ENCODE measurements around the gene FRMD4B.
"Not testable (repeated sequence)": the region's sequence is repeated elsewhere in the genome, so short reads cannot be mapped to it uniquely, and the experiment has no call there.

FRMD4B gene

DNA sequence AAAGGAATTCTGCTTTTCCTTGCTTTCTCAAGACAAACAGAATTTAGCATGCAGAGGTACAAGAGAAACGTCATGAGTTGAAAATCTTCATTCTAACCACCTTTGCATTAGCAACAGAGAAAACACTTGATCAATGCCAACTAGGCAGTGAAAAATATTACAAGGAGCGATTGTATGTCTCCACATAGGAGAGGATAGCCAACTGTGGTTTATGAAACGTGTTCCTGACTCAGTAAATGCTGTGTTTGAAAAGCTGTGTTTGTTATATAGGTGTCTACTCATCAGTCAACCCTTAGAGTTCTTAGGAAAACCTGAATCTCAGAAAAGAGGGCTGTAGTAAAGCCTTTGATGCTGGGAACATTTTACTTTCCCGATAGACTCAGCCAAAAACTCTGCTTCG lies 102.4 kb downstream of the FRMD4B start:
- no peak for DNase-seq (ENCODE audit: low read depth)

DNA sequence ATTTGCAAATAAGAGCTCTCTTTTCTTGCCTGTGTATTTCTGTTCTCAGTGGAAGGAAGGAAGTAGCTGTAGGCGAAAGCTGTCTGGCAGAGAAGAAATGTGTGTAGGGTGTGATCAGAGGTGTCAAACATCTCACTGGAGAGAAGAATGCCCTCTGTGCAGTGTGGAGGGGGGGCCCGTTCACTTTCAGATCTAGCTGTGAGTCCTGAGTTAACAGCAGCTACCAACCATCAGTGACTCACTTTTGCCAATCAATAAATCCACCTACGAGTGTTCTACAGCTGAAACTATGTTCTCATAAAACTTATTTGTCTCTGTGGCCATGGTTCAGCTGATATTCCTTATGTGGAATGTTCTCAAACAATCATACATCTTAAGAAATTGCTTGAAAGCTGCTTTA lies 103.7 kb downstream of the FRMD4B start:
- no peak for DNase-seq (ENCODE audit: low read depth)

DNA sequence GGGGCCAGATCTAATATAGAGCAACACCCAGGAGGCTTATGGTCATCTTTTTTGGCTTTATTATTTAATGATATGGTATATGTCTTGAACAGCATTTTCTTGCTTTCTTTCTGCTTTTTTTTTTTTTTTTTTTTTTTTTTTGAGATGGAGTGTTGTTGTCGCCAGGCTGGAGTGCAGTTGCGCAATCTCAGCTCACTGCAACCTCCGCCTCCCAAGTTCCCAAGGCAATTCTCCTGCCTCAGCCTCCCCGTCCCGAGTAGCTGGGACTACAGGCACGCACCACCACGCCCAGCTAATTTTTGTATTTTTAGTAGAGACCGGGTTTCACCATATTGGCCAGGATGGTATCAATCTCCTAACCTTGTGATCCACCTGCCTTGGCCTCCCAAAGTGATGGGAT lies 108.5 kb downstream of the FRMD4B start:
- DNase-seq (ENCODE audit: low read depth): not testable (repeated sequence)

DNA sequence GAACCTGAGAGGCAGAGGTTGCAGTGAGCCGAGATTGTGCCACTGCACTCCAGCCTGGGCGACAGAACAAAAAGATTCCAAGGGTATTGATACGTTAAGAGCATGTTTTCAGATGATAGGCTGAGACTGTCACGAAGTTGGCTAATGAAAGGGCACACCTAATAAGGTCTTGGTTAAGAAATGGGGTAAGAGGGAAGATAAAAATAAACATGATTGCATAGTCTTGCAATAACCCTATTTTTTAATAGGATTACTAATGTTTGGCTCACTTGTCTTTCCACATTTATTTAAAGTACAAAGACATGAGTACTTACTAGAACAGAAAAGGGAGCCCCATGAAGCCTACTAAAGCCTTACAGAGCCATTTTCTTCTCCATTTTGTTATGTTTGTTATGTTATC lies 109.0 kb downstream of the FRMD4B start:
- peak; percentile 33 for DNase-seq (ENCODE audit: low read depth)

DNA sequence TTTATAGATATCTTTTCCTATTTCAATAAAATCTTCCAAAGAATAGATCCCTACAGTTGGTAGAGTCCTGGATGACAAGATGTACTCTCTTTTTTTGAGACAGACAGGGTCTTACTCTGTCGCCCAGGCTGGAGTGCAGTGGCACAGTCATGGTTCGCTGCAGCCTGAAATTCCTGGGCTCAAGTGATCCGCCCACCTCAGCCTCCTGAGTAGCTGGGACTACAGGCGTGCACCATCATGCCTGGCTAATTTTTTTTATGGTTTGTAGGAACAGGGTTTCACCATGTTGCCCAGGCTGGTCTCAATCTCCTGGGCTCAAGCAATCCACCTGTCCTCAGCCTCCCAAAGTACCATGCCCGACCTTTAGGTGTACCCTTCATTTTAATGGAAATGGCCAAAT lies 109.7 kb downstream of the FRMD4B start:
- not testable (repeated sequence) for DNase-seq (ENCODE audit: low read depth)

DNA sequence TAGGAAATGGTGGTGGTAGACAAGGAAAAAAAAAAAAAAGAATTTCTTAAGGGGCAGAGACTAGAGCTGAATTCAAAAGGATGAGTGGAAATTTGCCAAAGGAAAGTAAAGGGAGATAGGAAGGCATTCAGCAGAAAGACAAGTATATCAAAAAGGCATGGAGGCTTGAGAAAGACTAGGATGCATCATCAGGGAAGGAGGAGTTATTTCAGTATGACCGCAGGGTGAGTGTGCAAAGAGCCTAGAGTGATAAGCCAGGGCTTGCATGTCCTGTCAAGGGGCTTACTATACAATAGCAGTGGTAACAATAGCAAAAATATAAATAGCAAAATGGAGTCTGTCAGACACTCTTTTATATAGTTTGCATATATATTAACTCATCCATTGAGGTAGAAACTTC lies 112.0 kb downstream of the FRMD4B start:
- DNase-seq (ENCODE audit: low read depth): no peak

DNA sequence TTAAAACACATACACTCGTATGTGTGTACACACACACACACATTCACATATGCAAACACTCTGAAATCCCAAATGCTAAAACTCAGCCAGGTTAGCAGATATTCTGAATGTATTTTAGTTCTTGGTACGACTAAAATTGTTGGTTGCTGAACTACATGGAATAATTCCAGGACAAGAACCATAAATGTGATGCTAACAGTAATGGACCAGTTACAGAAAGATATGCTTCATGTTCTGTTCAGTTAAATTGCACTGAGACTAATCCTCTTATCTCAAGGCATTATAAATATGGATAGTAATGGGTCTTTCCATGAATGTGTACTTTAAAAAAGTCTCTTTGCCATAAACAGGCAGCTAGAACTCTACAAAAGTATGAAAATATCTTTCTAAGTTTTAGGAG lies 113.3 kb downstream of the FRMD4B start:
- DNase-seq (ENCODE audit: low read depth): no peak

DNA sequence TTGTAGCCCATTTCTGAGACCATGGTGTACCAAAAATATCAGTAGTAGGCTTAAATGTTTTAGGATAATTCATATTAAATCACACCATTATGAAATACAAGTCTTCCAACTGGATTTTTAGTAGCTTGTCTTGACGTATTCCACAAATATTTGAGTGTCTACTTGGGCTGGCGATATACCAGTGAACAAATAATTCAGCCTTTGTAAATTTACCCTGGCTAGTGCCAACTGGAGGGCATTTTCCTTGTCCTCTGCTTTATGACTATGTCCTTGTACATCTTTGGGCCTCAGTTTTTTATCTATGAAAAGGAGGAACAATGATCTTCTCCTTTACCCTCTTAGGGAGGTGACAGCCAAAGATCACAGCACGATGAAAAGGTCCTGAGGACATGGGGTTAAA lies 114.8 kb downstream of the FRMD4B start:
- DNase-seq (ENCODE audit: low read depth): no peak

DNA sequence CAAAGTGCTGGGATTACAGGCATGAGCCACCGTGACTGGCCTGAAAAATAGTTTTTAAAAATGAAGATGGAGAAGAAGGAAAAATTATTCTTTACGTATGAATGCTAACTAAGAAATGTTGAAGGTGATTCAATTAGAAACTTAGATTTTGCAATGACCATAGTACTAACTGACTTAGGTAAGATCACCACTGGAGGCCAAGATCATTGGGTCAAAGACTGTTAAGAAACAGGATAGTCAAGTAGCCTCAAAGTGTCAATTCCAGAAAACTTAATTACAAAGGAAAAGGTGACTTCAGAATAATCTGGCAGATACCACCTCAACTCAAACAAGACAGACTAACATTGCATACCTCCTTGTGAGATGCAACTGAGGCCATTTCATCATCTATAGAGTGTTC lies 119.3 kb downstream of the FRMD4B start:
- DNase-seq (ENCODE audit: low read depth): no peak

DNA sequence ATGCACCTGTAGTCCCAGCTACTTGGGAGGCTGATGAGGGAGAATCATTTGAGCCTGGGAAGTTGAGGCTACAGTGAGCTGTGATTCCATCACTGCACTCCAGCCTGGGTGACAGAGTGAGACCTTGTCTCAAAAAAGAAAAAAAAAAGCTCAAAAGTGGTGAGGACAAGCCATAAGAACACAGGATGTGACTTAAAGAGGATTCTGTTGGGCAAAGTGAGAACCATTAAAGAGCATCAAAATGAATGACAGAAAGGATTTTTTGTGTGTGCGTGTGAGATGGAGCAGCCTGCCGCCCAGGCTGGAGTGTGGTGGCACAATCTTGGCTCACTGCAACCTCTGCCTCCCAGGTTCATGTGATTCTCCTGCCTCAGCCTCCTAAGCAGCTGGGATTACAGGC lies 119.8 kb downstream of the FRMD4B start:
- DNase-seq (ENCODE audit: low read depth): not testable (repeated sequence)

DNA sequence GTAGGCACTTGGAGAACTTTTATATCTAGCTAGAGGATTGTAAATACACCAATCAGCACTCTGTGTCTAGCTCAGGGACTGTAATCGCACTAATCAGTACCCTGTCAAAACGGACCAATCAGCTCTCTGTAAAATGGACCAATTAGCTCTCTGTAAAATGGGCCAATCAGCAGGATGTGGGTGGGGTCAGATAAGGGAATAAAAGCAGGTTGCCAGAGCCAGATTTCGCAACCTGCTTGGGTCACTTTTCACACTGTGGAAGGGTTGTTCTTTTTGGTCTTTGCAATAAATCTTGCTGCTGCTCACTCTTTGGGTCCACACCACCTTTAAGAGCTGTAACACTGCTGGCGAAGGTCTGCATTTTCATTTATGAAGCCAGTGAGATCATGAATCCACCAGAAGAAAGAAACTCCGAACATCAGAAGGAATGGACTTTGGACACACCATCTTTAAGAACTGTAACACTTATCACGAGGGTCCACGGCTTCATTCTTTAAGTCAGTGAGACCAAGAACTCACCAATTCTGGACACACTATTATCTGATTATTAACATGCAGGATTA lies 125.0 kb downstream of the FRMD4B start:
- not testable (repeated sequence) for DNase-seq (ENCODE audit: low read depth)

DNA sequence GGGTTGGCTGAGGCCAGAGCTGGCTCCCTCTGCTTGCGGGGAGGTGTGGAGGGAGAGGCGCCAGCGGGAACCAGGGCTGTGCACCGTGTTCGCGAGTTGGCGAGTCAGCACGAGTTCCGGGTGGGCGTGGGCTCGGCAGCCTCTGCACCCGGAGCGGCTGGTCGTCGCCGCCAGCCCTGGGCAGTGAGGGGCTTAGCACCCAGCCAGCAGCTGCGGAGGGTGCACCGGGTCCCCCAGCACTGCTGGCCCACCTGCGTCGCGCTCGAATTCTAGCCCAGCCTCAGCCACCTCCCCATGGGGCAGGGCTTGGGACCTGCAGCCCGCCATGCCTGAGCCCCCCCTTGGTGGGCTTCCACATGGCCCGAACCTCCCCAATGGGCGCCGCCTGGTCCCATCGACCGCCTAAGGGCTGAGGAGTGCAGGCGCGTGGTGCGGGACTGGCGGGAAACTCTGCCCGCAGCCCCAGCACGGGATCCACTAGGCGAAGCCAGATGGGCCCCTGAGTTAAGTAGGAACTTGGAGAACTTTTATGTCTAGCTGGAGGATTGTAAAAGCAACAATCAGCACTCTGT lies 125.6 kb downstream of the FRMD4B start:
- DNase-seq (ENCODE audit: low read depth): no peak

DNA sequence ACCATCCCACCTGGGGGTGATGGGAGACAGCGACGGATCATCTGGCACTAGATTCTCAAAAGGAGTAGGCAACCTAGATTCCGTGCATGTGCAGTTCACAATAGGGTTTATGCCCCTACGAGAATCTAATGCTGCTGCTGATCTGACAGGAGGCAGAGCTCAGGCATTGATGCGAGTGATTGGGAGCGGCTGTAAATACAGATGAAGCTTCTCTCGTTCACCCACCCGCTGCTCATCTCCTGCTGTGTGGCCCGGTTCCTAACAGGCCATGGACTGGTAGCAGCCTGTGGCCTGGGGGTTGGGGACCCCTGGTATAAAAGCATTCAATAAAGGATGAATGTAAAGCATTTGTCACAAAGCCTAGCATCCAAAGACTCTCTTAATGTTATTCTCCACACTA lies 126.8 kb downstream of the FRMD4B start:
- DNase-seq (ENCODE audit: low read depth): no peak

DNA sequence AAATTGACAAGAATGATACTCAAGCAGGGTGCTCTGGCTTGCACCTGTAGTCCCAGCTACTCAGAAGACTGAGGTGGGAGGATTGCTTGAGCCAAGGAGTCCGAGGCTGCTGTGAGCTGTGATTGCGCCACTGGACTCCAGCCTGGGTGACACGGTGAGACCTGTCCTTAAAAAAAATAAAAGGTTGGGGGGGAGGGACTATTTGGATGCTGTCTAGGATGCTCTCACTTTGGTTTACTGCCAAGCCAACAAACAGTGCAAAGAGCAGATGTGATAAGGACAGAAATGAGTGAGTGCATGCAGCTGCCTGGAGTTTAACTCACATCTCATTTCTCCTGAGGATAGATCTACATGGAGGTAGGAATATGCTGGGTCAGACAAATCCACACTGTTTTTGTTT lies 130.0 kb downstream of the FRMD4B start:
- no peak for DNase-seq (ENCODE audit: low read depth)

DNA sequence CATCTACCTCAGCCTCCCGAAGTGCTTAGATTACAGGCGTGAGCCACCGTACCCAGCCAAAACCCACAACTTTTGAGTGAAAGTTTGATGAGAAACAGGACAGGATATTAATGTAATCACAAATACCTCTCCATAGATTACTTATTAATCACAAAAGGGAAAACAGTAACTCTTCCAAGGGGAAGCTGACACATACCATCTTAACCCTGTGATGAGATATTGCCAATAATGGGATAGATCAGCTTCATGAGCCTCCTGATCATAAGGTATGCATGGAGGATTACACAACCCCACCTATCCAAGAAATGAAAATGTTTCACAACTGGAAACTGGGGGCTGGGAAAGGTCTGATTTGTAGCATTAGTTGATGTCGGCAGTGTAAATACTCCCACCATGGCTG lies 131.5 kb downstream of the FRMD4B start:
- no peak for DNase-seq (ENCODE audit: low read depth)

DNA sequence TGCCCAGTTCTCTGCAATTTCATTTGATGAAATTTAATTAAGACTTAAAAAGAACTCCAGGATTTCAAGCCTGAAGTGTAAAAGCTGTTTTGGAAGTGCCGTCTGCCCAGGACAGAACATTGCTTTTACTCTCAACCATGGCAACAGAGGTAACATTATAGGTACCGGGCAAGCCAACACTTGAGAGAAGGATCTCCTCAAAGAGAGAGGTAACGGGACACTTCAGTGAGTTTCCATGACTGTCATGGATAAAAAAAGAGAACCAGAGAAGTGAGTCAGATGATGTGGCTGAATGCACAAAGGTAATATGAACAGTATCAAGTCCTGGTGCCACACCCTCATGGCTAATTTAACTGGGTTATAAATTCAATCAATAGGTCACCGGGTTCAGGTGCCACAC lies 133.3 kb downstream of the FRMD4B start:
- no peak for DNase-seq (ENCODE audit: low read depth)

DNA sequence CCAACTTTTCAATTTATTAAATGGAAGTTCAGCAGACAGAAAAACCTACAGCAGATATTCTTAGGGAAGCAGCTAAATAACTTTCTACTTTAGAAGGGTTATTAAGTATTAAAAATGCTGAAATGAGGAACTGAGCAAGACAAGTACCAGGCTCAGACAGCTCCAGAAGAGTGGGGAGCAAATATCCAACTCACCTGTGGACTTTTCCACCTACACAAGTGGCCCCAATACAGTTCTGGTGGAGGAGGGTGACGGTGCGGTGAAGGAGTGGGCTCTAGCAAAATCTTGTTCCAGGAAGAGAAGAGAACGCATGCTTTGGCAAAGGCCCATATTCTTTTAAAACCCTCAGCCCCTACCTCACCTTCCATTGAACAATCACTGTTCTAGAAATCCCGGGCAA lies 133.7 kb downstream of the FRMD4B start:
- DNase-seq (ENCODE audit: low read depth): no peak

DNA sequence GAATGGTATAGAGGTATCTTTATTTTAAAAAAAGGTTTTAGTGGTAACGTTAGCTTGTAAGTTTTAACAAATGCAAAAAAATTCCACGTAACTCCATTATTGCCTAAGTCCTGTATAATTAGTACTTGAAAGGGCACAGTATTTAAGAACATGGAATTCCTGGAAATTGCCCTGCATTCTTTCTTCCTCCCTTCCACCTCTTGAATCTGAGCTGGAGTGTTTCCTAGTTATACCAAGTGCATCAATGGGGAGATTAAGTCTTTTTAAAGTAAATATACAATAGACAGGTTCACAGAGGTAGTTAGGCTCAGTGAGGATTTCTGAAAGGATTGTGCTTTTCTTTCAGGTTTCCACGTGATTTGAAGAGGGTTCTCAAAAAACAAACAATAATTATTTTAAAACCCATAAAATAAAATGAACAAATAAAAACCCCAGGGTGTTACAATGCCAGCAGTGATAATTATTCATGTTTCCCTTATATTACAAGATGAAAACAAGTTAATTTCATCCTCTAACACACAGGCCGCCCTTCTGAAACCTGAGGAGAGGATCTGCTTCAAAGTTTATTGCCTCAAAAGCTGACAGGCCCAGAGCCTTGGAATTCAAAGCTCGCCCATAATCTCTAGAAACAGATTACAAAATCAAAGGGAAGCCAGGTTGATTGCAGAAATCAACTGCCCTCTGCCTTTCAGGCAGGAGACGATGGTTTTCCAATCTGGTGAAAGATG lies 134.6 kb downstream of the FRMD4B start:
- no peak for DNase-seq (ENCODE audit: low read depth)

DNA sequence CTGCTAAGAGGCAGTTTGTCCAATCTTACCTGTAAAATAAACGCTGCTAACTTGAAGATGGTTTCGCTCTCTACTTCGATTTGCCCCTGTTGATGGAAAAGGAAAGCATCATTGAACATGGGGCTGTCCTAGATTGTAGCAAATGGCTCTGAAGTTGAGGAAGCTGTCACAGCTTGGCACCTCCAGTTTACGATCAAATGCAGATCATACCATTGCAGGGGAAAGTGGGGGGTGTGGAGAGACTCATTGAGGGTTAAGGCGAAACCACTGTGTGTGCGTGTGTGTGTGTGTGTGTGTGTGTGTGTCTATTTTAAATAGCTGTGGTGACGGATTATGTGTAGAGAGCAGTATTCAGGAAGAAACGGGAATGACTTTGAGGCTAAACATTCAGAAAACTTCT lies 135.9 kb downstream of the FRMD4B start:
- peak; percentile 7 for DNase-seq (ENCODE audit: low read depth)

DNA sequence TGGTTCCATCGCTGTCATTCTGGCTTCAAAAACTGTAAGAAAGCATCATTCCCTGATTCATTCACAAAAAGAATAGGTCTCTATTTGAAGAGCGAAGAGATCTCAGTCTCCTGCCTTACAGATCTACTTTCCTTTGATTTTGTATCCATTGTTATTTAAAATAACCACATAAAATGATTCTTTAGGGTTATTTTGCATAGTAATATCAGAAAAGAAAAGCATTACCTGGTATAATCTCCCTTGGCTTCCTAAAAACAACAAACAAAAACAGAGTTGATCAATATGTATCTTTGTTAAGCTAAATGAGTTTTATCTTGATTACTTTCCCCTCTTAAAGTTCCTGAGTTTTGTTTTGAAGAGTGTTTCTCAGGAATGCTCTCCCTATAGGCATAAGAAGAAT lies 136.9 kb downstream of the FRMD4B start:
- no peak for DNase-seq (ENCODE audit: low read depth)

DNA sequence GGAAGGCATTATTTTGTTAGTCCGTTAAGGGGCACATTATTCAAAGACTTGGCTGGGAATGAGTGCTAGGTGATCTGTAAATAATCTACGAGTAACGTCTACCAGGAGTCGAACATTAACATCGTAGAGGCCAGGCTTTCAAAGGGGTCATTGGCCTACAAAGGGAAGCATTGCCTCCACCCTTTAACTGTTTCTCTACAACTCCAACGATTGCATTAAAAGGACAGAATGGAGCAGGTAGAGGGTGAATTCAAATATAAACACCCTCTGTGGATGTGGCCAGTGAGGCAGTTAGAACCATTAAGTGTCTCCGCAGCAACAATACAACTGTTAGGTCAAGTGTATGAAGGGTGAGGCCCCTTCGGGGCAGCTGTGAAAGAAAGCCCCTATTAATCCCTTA lies 137.5 kb downstream of the FRMD4B start:
- no peak for DNase-seq (ENCODE audit: low read depth)

DNA sequence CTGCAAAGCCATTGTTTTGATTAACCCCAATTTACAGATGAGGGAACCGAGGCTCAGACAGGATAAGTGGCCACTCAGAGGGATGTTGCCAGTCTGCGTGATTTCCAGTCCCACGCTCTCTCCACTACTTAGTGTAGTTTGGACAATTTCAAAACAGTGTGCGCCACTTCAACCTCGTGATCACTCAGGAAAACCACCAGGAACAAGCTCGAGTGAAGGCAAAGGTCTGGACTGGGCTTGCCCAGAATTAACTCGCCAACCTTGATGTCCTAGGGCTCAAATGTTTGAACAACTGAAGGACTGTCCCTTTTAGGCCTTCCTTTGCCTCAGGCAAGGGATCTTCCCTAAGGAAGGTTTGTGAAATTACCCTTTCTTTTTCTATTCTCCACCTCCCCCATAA lies 139.3 kb downstream of the FRMD4B start:
- no peak for DNase-seq (ENCODE audit: low read depth)

DNA sequence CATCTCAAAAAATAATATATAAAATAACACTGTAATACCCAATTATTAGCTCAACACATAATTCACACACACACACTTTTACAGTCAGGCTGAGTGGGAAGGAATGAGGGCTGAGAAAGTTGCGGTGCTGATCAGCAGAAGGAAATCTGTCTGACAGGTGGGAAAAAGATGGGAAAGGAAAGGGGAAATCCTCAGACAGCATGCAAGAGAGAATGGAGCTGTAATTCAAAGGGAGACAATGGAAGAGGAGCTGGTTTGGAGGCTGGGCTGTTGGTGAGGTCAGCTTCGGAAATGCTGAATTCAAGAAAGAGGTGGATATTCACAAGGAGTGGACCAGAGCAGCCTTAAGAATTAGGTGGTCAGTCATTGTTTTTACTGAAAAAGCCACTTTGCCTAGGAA lies 141.8 kb downstream of the FRMD4B start:
- no peak for DNase-seq (ENCODE audit: low read depth)

DNA sequence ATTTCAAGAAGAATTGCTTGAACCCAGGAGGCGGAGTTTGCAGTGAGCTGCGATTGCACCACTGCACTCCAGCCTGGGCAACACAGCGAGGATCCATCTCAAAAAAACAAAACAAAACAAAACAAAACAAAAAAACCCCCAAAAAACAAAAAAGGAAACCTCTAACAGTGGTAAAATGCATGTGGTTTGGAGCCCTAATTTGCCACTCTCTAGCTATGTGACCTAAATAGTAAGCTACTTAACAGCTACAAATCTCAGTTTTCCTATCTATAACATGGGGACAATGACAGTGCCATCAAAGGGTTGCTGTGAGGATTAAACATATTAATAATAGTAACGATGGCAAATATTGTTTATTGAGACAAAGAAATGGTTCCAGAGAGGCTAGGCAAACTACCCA lies 144.1 kb downstream of the FRMD4B start:
- DNase-seq (ENCODE audit: low read depth): no peak
